SW480 (cell line): ENCODE measurements around the gene ACCS.

Experiments used
- DNase-seq: peaks from one replicate; pipeline ENCODE4 v3.0.0-alpha.2; 2016; ENCODE audit warnings: low spot score

Gene ACCS

GRCh38 chr11:44037658-44037998 lies 28.4 kb upstream of the ACCS start:
- DNase-seq, result no peak

GRCh38 chr11:44043157-44043556 lies 22.9 kb upstream of the ACCS start:
- no peak for DNase-seq

GRCh38 chr11:44046182-44046581 lies 19.9 kb upstream of the ACCS start:
- DNase-seq, result no peak

- no peak for DNase-seq
Observed at GRCh38 chr11:44047298-44047697, 18.8 kb upstream of the ACCS start.

- DNase-seq, result peak; percentile 10
Observed at GRCh38 chr11:44047931-44048431, 18.1 kb upstream of the ACCS start, which contains the start of gene ACCSL. ACCSL (plus strand) TSS chr11:44047981; CDS start chr11:44048037, 56 bp downstream.

- DNase-seq, result no peak
Observed at GRCh38 chr11:44049832-44050231, 16.2 kb upstream of the ACCS start.

GRCh38 chr11:44051171-44051570 lies 14.9 kb upstream of the ACCS start:
- no peak for DNase-seq

GRCh38 chr11:44057340-44057739 lies 8.7 kb upstream of the ACCS start:
- DNase-seq, result no peak

- no peak for DNase-seq
Observed at GRCh38 chr11:44058275-44058674, 7.8 kb upstream of the ACCS start.

- no peak for DNase-seq
Observed at GRCh38 chr11:44065161-44065661, 859 bp upstream of the ACCS start.

- peak; percentile 77 for DNase-seq
Observed at GRCh38 chr11:44066732-44067141, 667 bp downstream of the ACCS start.

GRCh38 chr11:44067266-44067665 lies 1.2 kb downstream of the ACCS start:
- no peak for DNase-seq

- DNase-seq, result no peak
Observed at GRCh38 chr11:44068180-44068579, 2.1 kb downstream of the ACCS start.

- DNase-seq, result no peak
Observed at GRCh38 chr11:44071157-44071556, 5.1 kb downstream of the ACCS start.

GRCh38 chr11:44072757-44073658 lies 6.9 kb downstream of the ACCS start:
- no peak for DNase-seq

- no peak for DNase-seq
Observed at GRCh38 chr11:44078794-44079193, 12.7 kb downstream of the ACCS start.

GRCh38 chr11:44079376-44079775 lies 13.3 kb downstream of the ACCS start:
- no peak for DNase-seq

- no peak for DNase-seq
Observed at GRCh38 chr11:44080951-44081350, 14.9 kb downstream of the ACCS start.

GRCh38 chr11:44082645-44083044 lies 16.6 kb downstream of the ACCS start:
- DNase-seq, result no peak

GRCh38 chr11:44083433-44083832 lies 17.4 kb downstream of the ACCS start:
- DNase-seq, result no peak

- no peak for DNase-seq
Observed at GRCh38 chr11:44083906-44084305, 17.8 kb downstream of the ACCS start.

GRCh38 chr11:44085330-44085729 lies 19.3 kb downstream of the ACCS start:
- no peak for DNase-seq

GRCh38 chr11:44088377-44088776 lies 22.3 kb downstream of the ACCS start:
- DNase-seq, result no peak

- DNase-seq, result no peak
Observed at GRCh38 chr11:44088871-44089270, 22.8 kb downstream of the ACCS start.
